ENCODE results near the gene SPOPL. TPM values are rescaled to one million over a fixed set of nuclear protein-coding genes. Genes with fewer than 3 reads are reported as not detected.
A peak's percentile ranks its signal among the peaks of the same experiment; 100 is the strongest.
"Not testable (repeated sequence)": the region's sequence is repeated elsewhere in the genome, so short reads cannot be mapped to it uniquely, and the experiment has no call there.

Gene SPOPL
- total RNA-seq (2014; rRNA removed; shearing (Covaris generic)): 15.8 and 25.8 TPM in 2 replicates
- polyA plus RNA-seq (2015; cell fraction: cytosol; rRNA removed): 14.1 and 19.8 TPM in 2 replicates
- 8.3 and 10.8 TPM in 2 replicates for polyA plus RNA-seq (2015; cell fraction: nucleus; rRNA removed)

DNA sequence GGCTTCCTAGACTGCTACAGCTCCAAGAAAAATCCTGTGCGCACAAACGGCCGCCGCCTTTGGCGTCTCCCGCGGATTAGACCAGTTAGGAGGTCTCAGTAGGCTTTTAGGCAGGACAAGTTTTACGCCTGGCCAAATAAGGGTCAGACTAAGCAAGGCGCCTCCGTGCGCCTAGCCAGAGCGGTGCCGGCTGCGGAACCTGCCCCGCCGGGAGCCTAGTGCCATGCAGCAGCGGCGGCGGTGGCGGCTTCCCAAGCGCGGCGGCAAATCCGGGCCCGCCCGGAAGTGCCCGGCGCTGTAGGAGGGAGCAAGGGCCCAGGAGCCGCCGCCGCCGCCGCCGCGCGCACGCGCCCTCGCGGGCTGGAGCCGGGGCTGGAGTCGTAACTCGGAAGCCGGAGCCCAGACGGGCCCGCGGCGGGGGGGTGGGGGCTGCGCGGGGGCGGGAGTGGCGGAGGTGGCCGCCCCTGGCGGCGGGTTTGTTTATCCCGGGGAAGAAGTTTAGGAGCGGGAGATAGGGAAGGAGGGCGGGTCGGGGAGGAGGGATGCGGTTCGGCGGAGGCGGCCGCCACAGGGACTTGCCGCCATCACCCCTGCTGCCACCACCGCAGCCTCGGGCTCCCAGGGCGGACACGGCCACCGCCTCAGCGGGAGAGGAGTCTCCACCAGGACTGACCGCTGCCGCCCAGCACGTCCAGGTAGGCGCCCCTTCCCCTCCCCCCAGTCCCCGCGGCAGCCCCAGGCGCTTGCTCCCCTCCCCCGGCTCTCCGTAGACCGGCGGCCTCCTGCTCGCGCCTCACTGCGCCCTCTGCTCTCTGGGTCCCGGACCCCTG, at the start of gene SPOPL:
TSS of gene SPOPL (plus strand) at position 346 of the 830 bp plus-strand sequence. CDS start 48,447 bp downstream, outside the sequence.
- DNase-seq (ENCODE audit: low read depth): peak; percentile 87

DNA sequence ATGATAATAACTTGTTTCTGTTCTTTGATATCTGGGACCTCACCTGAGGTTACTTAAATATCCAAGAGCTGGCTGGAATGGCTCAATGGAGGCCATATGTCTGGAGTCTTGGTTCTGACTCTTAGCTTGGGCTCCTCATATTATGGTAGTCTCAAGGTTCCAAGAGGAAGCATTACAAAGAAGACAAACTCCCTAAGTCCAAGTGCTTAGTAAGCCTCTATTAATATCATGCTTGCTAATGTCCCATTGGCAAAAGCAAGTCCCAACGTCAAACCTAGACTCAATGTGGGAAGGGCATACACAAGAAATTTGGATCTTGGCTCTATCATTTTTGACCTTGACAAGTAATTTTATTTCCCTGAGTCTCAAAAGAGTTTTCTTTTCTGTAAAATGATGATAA, 49.2 kb upstream of the SPOPL start:
- DNase-seq (ENCODE audit: low read depth): no peak

DNA sequence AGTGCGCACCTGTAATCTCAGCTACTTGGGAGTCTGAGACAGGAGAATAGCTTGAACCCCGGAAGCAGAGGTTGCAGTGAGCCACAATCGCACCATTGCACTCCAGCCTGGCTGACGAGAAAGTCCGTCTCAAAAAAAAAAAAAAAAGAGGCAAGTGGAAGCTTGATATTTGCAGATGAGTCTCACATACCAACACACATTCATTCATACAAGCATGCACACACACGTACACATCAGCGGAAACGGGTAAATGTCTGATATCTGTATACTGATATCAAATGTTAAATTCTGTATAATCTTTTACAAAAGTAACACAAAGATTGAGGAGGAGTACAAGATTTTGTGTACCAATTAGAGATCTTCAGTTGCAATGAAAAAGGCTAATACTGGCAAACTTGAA, 47.8 kb upstream of the SPOPL start:
- no peak for DNase-seq (ENCODE audit: low read depth)

DNA sequence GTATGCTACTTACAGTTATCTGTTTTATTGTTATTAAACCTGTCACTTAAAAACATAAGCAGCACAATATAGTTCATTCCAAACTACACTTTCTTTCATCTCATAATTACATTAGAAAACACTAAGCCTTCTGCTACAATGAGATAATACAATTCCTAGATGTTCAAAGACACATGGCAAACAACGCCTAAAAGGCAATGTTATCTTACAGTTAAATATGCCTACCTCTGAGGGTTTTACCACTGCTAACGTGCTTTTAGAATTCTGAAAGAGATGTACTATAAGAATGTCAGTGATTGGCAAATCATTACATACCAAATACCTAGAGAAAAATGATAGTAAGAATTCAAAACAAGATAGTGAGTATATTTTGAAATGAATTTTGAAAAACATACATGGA, 46.8 kb upstream of the SPOPL start:
- DNase-seq (ENCODE audit: low read depth): no peak

DNA sequence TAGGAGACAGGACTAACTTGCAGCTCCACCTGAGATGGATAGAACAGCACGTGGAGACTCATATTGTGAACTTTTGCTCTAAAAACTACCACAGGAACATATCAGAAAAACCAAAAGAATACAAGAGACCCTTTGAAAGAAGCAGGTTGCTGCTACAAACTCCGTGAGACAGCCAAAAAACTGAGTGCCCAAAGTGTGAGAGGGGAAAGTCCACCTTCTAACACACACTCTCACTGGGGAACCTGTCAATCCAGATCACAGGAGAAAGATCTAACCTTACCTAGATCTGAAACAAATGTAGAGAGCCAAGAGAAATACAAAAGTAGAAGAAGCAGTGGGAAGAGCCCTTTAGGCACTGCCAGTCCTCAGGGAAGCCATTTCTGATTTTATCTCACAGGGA, 46.3 kb upstream of the SPOPL start:
- no peak for DNase-seq (ENCODE audit: low read depth)

DNA sequence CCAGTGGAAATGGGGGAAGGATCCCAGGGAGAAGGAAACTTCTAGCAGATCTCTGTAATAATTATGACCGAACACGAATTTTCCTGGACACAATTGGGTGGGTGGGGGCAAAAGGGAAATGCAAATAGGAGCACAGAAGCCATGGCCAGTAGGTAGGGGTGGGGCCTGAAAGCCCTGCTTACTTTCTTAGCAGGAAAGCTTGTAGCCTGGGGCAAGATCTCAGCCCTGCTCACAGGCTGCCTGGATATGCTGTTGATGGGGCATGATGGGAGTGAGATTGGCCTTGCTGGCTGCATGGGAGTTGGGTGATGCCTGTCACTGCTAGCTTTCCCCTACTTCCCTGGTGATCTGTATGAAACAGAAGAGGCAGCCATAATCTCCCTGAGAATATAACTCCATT, 45.9 kb upstream of the SPOPL start:
- DNase-seq (ENCODE audit: low read depth): no peak

DNA sequence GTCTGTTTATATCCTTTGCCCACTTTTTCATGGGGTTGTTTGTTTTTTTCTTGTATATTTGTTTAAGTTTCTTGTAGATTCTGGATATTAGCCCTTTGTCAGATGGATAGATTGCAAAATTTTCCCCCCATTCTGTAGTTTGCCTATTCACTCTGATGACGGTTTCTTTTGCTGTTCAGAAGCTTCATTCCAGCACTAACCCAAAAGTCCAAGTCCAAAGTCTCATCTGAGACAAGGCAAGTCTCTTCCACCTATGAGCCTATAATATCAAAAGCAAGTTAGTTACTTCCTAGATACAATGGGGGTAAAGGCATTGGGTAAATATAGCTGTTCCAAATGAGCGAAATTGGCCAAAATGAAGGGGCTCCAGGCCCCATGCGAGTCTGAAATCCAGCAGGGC, 38.9 kb upstream of the SPOPL start:
- DNase-seq (ENCODE audit: low read depth): not testable (repeated sequence)

DNA sequence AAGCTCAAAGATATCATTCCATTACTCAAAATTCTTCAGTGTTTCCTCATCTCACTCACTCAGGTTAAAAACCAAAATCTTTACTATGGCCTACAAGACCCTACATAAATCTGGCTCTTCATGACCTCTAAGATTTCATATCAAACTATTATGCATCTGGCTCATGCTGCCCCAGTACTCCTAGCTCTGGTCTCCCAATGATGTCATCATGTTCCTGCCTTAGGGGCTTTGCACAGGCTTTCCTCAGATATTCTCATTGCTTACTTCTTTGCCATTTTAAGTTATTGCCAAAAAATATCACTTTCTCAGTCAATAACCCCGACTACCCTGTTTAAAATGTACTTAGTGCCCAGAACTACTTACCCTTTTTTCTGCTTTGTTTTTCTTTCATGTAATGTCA, 33.0 kb upstream of the SPOPL start:
- no peak for DNase-seq (ENCODE audit: low read depth)

DNA sequence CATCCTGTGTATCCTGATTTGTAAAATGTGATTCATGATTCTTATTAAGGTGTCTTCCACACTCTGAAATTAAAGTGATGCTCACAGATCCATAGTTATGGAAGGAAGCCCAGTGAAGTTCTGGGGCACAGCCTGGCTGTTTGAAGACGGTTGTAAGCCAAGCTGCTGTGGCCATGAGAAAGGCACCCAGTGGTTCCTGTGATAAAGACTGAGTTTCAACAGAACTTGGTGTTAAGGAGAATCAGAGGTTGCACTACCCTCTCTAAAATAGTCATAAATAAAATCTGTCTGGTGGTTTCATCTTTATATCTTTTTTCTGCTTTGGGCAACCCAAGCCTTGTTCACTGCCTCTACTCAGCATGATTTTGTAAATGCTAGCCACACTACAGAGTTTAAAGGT, 32.2 kb upstream of the SPOPL start:
- DNase-seq (ENCODE audit: low read depth): no peak

DNA sequence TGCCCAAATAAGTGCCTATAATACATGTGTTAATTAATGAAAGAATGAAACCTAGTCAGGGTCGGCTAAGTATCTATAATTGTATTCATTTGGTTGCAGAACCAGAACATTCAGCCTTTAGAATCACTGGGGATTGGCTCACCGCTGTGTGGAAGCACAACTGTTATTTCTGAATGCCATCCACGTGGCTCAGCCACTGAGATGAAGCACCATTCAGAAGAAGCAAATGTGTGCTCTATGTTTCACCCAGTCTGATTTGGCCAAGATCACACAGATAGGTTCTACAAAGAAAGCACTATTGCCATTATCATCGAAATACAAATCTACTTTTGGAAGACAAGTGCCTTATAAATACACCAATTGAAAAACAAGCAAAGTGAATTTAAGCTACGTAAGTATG, 30.6 kb upstream of the SPOPL start:
- DNase-seq (ENCODE audit: low read depth): no peak

DNA sequence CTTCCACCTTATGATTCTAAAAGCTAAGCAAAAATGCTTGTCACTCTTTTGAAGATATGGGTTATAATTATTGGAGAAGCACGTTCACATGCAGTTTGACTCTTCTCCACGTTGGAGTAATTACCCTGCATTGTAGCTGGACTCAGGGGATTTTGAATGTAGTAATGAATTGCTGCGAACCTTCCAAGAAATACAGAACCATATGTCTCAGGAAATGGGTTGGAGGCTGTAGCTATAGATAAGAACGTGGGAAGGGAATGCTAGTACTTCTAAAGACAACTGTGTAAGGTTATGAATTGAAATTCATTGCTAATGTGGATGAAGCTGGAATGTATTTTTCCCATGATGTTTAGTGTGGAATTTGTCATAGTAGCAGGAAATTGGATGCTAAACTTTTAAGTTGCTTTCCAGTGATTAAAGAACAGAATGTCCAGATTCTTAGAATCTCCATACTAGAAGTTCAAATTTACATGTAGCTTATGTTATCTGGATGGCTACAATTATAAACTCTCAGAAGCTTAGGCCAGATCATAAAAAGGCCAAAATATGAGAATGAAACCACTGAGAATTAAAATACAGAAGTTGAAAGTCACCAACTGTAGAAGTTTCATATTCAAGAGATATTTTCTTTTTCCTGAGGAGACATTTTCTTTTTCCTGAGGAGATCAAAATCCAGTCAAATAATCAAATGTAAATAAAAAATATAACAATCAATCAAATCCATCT, 27.3 kb upstream of the SPOPL start:
- DNase-seq (ENCODE audit: low read depth): no peak

DNA sequence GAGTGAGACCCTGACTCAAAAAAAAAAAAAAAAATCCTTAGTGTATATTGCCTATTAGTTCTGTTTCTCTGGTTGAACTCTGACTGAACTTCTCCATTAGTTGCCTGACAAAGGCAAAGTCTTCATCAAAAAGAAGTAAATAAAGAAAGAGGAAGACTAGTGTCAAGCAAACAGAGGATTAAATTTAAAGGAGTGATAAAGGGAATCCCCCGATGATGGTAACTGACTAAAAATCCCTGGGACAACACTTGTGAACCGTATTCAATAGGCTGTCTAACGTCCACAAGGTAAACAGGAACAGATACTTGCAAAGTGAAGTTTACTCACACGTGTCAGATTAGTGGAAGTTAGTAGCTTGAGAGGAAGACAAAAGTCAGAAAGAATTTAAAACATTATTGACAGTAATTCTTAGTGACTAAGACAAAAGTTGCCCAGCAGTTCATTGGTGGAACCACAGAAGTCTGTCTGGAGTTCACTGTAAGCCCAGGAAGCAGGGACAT, 26.2 kb upstream of the SPOPL start:
- DNase-seq (ENCODE audit: low read depth): no peak

DNA sequence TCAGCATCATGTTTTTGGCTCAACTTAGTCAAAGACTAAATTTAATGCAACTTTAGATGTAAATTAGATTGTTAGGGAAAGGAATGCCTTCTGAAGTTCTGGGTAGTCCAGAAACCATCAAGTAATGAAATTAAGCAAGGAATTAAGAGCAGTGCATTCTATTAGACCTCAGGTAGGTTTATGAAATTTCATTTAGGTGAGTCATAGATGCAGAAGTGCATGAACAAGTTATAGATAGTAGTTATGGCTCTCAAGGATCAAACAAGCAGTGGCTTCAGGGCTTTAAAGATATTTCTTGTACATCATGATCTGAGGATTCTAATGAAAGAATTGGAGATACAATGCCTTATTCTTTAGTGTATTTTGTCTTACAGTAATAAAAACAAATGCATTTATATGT, 25.4 kb upstream of the SPOPL start:
- no peak for DNase-seq (ENCODE audit: low read depth)

DNA sequence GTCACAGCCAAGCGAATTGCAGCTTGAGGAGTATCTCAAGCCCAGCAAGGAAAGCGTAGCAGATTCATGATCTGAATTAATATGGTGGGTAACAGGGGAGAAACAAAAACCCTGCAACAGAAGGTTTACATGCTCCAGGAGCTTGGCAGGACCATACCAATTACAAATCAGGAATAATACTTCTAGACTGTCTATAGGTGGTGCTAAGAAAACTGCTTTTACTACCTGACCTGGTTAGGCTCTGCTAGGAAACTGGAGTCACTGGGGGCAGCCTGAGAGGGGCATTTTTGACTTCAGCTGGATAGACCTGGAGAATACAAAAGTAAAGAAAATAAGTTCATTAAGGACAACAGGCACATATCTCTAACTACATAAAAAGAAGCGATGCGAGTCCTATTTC, 24.6 kb upstream of the SPOPL start:
- DNase-seq (ENCODE audit: low read depth): no peak

DNA sequence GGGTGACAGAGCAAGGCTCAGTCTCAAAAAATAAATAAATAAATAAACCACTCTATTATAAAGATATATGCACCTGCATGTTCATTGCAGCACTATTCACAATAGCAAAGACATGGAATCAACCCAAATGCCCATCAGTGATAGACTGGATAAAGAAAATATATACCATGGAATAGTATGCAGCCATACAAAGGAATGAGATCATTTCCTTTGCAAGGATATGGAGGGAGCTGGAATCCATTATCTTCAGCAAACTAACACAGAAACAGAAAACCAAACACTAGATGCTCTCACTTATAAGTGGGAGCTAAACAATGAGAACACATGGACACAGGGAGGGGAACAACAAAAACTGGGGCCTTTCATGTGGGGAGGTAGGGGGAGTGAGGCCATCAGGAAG, 18.8 kb upstream of the SPOPL start:
- DNase-seq (ENCODE audit: low read depth): not testable (repeated sequence)

DNA sequence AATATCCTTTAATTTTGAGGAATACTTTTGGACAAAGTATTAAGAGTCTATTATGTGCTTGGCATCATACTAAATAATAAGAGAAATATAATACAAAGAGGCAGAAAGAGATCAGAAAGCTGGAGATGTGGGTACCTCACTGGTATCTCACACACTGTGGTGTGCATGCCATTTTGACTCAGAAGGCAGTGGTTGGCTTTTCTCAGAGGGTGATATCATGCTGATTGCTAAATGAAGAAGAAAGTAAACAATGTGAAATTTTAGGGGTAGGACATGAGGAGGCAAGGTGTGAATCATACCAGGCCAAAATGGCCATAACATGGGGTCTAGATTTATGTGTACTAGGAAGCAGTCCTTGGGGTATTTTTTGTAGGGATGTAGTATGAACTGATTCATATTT, 16.6 kb upstream of the SPOPL start:
- peak; percentile 6 for DNase-seq (ENCODE audit: low read depth)

DNA sequence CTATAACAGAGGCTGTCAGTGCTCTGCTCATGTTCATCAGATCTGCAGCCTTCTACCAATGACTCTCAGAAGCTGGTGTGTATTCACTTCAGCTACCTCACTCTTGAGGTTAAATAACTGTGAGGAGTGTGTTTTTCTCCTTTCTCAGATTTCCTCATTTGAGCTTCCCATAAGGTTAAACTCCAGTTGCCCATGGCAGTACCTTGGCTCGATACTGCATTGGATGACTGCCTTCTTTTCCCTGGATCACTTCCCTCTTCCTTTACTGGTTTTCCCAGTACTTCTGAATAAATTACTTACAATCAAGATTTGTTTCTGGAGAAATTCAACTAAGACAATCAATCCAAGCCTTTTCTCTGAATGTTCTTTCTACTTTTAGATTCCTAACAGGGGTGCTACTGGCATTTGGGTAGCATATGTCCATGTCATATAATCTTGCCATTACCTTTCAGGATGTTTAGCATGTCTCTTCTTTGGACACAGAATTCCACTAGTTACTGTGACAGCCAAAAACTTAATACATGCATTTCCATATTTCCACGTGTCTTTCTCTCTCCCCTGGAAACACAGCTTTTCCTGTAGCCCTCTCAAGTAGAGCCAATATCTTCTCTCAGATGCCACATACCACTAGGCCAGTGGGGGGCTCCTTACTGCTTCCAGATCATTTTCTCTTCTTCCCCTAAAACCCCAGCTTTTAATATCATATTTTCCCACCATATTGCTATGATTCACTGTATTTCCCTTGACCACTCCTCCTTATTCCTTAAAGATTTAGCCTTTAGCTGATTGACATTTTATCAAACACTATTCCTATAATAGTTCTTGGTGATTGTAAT, 15.0 kb upstream of the SPOPL start:
- DNase-seq (ENCODE audit: low read depth): no peak

DNA sequence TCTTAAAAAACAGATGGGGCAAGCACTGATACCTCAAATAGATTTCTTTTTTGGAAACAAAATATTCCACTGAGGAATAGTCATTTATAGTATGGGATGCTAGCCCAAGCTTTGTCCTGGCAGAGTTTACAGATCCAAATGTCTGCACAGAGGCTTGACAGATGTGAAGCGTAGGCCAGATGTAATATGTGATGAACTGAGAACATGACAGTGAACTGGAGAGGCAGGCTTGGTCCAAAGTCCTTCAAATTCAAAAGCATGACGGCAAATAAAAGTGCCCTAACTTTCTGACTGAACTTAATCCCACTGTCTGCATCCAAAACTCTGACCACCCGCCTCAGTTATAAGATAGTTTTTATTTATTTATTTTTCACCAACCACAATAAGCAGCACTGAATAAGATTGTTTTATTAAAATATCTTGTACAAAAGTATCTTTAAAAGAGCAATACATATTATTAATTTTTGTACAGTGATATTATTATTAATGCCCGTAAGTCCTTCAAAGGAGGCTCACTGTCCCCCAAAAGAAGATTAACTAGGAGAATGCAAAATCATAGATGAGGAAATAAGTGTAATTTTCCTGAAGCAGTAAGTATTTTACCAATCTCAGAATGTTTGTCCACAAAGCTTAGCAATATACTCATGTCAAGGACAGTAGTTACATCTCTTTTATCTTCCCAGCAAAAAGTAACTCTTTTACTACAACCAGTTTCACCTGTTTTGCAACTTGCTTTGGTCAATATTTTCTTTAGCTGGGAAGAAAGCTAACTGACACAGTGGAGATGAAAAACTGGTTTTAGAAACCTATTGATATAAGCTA, 10.7 kb upstream of the SPOPL start:
- no peak for DNase-seq (ENCODE audit: low read depth)

DNA sequence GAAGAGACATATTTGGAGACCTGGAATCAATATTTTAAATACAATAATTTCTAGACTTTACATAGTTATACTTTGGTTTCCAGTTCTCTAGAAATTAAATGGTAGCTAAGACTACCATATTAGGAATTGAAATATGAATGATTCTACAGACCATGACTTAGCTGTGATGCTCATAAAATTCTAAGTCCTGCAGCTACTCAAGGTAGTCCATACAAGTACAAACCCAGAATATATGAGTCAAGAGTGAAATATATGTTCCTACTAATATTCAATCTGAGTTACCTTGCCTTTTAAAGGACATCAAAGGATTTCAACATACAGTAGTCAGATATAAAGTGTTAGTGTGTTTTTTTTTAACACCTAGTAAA, 10.1 kb upstream of the SPOPL start:
- DNase-seq (ENCODE audit: low read depth): no peak

DNA sequence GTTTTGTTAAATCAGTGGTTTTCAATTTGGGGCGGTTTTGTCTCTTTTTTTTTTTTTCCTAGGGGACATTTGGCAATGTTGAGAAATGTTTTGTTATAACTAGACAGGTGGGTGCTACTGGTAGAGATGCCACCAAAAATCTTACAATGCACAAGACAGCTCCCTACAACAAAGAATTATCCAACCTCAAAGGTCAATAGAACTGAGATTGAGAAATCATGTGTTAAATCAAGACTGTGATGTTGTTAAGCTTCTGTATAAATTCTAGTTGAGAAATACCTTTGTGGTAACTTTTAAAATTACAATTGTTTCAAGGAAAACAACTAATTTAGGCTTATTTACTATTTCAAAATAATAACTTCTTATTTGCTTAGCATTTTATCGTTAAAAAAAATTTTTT, 9.4 kb upstream of the SPOPL start:
- no peak for DNase-seq (ENCODE audit: low read depth)

DNA sequence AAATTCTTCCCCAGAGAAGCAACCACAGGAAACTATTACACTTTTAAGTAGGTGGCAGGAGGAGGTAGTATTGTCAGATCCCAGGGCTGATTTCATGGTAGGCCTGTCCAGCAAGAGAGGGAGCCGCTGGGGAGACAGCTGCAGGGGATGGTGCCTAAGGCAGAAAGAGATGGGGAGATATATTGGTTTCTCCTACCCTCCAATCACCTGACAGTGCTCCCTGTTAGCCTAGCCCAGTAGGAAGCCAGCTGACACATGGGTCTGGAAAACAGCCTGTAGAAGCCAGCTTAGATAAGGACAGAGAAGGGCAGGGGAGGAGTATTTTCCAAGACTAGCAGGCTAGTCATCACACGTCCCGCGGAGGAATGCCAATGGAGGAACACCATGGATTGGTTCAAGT, 8.2 kb upstream of the SPOPL start:
- DNase-seq (ENCODE audit: low read depth): no peak

Measured in HT1080 (cell line).